ENCODE data around the gene PSKH1.
"Not testable (repeated sequence)": the region's sequence is repeated elsewhere in the genome, so short reads cannot be mapped to it uniquely, and the experiment has no call there.

The PSKH1 gene

DNA sequence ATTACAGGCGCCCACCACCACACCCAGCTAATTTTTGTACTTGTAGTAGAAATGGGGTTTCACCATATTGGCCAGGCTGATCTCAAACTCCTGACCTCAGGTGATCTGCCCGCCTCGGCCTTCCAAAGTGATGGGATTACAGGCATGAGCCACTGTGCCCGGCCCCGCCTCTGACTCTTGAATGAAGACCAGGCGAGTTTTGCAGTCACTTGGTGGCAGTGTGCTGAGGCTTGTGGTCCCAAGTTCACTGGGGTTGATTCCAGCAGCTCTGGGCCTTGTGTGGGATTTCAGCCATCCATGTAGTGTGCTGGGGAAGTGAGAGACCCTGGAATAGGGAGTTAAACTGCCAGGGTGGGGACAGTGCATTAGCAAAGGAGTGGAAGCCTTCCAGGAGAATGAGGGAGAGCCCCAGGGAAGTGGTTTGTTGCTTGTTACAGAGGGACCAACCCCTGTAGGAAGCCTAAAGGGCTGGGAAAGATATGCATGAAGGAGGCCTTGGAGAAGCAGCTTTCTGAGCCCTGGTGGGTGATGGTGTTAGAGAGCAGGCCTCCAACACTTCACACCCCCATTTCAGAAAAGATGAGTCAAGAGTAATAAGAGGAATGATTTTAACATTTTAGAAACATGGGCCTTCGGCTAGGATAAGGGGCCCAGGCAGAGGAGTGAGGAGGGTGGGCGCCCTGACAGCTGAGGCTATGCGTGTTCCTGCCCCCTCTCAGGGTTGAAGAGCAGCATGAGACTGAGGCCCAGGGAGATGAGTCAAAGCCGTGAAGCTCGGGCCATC, 14.5 kb downstream of the PSKH1 start:
- no peak for DNase-seq (ENCODE audit: low read depth, low spot score)
- TF ChIP-seq EZH2 (IDR thresholded peaks at IDR 0.05) (no peak), POLR2AphosphoS5 (IDR thresholded peaks at IDR 0.05; ENCODE audit: borderline replicate concordance, low read depth, low read length) (no peak), FOXP2 (optimal IDR thresholded peaks at IDR 0.05; ENCODE audit: control extremely low read depth, extremely low read length, insufficient read depth) (no peak)
- no peaks in the 10 kb centered on the region for H3K36me3 ChIP-seq (ENCODE audit: insufficient read depth, low read length)
- no peak overlapping the region for H3K9ac ChIP-seq (ENCODE audit: insufficient read length)
- H3K9me3 ChIP-seq (ENCODE audit: low read depth, low read length): no peaks in the 10 kb centered on the region
- H3K4me3 ChIP-seq: no peak overlapping the region
- H3K27ac ChIP-seq: no peak overlapping the region

DNA sequence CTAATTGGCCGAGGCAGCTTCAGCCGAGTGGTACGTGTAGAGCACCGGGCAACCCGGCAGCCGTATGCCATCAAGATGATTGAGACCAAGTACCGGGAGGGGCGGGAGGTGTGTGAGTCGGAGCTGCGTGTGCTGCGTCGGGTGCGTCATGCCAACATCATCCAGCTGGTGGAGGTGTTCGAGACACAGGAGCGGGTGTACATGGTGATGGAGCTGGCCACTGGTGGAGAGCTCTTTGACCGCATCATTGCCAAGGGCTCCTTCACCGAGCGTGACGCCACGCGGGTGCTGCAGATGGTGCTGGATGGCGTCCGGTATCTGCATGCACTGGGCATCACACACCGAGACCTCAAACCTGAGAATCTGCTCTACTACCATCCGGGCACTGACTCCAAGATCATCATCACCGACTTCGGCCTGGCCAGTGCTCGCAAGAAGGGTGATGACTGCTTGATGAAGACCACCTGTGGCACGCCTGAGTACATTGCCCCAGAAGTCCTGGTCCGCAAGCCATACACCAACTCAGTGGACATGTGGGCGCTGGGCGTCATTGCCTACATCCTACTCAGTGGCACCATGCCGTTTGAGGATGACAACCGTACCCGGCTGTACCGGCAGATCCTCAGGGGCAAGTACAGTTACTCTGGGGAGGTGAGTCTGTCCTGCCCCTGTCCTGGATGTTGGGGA, 16.1 kb downstream of the PSKH1 start:
- no peak overlapping the region for H3K9ac ChIP-seq (ENCODE audit: insufficient read length)
- no peak overlapping the region for H3K4me3 ChIP-seq
- H3K36me3 ChIP-seq (ENCODE audit: insufficient read depth, low read length): no peaks in the 10 kb centered on the region
- DNase-seq (ENCODE audit: low read depth, low spot score): no peak
- H3K9me3 ChIP-seq (ENCODE audit: low read depth, low read length): no peaks in the 10 kb centered on the region
- H3K27ac ChIP-seq: no peak overlapping the region
- TF ChIP-seq FOXP2 (optimal IDR thresholded peaks at IDR 0.05; ENCODE audit: control extremely low read depth, extremely low read length, insufficient read depth) (no peak), EZH2 (IDR thresholded peaks at IDR 0.05) (no peak), POLR2AphosphoS5 (IDR thresholded peaks at IDR 0.05; ENCODE audit: borderline replicate concordance, low read depth, low read length) (no peak)

- Histone ChIP-seq H3K36me3 (ENCODE audit: insufficient read depth, low read length) (no peaks in the 10 kb centered on the region), H3K4me3 (no peak overlapping the region), H3K9me3 (ENCODE audit: low read depth, low read length) (no peaks in the 10 kb centered on the region), H3K27ac (no peak overlapping the region), H3K9ac (ENCODE audit: insufficient read length) (no peak overlapping the region)
- TF ChIP-seq FOXP2 (optimal IDR thresholded peaks at IDR 0.05; ENCODE audit: control extremely low read depth, extremely low read length, insufficient read depth) (no peak), EZH2 (IDR thresholded peaks at IDR 0.05) (no peak), POLR2AphosphoS5 (IDR thresholded peaks at IDR 0.05; ENCODE audit: borderline replicate concordance, low read depth, low read length) (no peak)
- no peak for DNase-seq (ENCODE audit: low read depth, low spot score)
Measured at GRCh38 chr16:67910158-67910557, 17.1 kb downstream of the PSKH1 start.

- DNase-seq (ENCODE audit: low read depth, low spot score): no peak
- Histone ChIP-seq H3K27ac (no peak overlapping the region), H3K9ac (ENCODE audit: insufficient read length) (no peak overlapping the region), H3K36me3 (ENCODE audit: insufficient read depth, low read length) (no peaks in the 10 kb centered on the region), H3K4me3 (no peak overlapping the region), H3K9me3 (ENCODE audit: low read depth, low read length) (no peaks in the 10 kb centered on the region)
- TF ChIP-seq EZH2 (IDR thresholded peaks at IDR 0.05) (no peak), POLR2AphosphoS5 (IDR thresholded peaks at IDR 0.05; ENCODE audit: borderline replicate concordance, low read depth, low read length) (no peak), FOXP2 (optimal IDR thresholded peaks at IDR 0.05; ENCODE audit: control extremely low read depth, extremely low read length, insufficient read depth) (no peak)
Measured at GRCh38 chr16:67914758-67915495, 21.9 kb downstream of the PSKH1 start.

- not testable (repeated sequence) for H3K27ac ChIP-seq; H3K9ac ChIP-seq (ENCODE audit: insufficient read length); H3K4me3 ChIP-seq; H3K9me3 ChIP-seq (ENCODE audit: low read depth, low read length); H3K36me3 ChIP-seq (ENCODE audit: insufficient read depth, low read length); DNase-seq (ENCODE audit: low read depth, low spot score)
Measured at GRCh38 chr16:67915496-67915769, 22.4 kb downstream of the PSKH1 start.

GRCh38 chr16:67915831-67916723, 23.0 kb downstream of the PSKH1 start:
- Histone ChIP-seq H3K27ac (no peak overlapping the region), H3K9me3 (ENCODE audit: low read depth, low read length) (no peaks in the 10 kb centered on the region)

DNA sequence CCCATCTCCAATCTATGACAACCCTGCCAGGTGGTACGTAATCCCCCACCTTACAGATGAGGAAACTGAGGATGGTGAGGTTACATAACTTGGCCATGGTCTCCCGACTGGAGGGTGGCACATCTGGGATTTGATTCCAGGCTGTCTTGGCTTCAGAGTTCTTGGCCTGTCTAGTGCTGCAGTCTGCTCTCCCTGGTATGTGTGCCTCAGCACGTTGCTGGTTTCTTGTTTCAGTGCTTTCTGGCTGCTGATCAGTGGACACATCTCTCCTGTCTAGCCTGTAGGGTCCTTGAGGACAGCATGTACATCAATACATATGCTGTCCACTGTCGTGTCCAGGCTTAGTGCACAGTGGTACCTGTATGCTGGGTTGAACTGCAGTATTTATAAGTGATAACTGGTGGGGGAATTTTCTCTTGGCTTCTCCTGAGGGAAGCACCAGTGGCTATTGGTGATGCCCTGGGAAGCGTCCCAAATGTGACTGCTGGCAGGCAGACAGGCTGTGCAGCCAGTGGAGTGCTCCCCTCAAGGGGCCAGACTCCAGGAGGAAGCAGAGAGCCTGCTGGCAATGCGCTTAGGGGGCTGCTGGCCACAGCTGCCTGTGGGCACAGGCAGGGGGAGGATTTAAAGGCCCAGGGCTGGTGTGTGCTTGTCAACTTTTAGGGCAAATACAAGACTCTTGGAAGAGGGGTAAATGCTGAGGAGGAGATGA, 24.2 kb downstream of the PSKH1 start:
- Histone ChIP-seq H3K36me3 (ENCODE audit: insufficient read depth, low read length) (no peaks in the 10 kb centered on the region), H3K9me3 (ENCODE audit: low read depth, low read length) (no peaks in the 10 kb centered on the region), H3K27ac (no peak overlapping the region), H3K4me3 (no peak overlapping the region), H3K9ac (ENCODE audit: insufficient read length) (no peak overlapping the region)
- TF ChIP-seq EZH2 (IDR thresholded peaks at IDR 0.05) (no peak), POLR2AphosphoS5 (IDR thresholded peaks at IDR 0.05; ENCODE audit: borderline replicate concordance, low read depth, low read length) (no peak), FOXP2 (optimal IDR thresholded peaks at IDR 0.05; ENCODE audit: control extremely low read depth, extremely low read length, insufficient read depth) (no peak)
- no peak for DNase-seq (ENCODE audit: low read depth, low spot score)

More at GRCh38 chr16:67915831-67916723, 23.0 kb downstream of the PSKH1 start:
- Histone ChIP-seq H3K36me3 (ENCODE audit: insufficient read depth, low read length) (no peaks in the 10 kb centered on the region), H3K9ac (ENCODE audit: insufficient read length) (no peak overlapping the region), H3K4me3 (no peak overlapping the region)
- no peak for DNase-seq (ENCODE audit: low read depth, low spot score)
- no peak for TF ChIP-seq POLR2AphosphoS5 (IDR thresholded peaks at IDR 0.05; ENCODE audit: borderline replicate concordance, low read depth, low read length)
- TF ChIP-seq EZH2 (IDR thresholded peaks at IDR 0.05): no peak
- no peak for TF ChIP-seq FOXP2 (optimal IDR thresholded peaks at IDR 0.05; ENCODE audit: control extremely low read depth, extremely low read length, insufficient read depth)
